HG03196 (cell line): ENCODE measurements around the gene COP1.

Source experiments
- ATAC-seq: cut with Tn5 transposase; IDR thresholded peaks from one replicate; pipeline ENCODE4 v1.9.1; 2021; ENCODE audit not compliant: unreplicated experiment

The COP1 gene

GRCh38 chr1:175902281-175902680 lies 304.8 kb downstream of the COP1 start:
- no peak for ATAC-seq

- ATAC-seq, result no peak
These were observed 305.8 kb downstream of the COP1 start for GRCh38 chr1:175901076-175901836.

- ATAC-seq, result no peak
These were observed 306.9 kb downstream of the COP1 start for GRCh38 chr1:175900171-175900570.

GRCh38 chr1:175895966-175896365 lies 311.1 kb downstream of the COP1 start:
- no peak for ATAC-seq
